Omental fat pad (tissue), 4 donors: ENCODE results near the gene CAMK2A. TPM values are rescaled to one million over a fixed set of nuclear protein-coding genes. Genes with fewer than 3 reads are reported as not detected.

Experiments
- ATAC-seq: fragments of 150-250 bp; one replicate; pipeline ENCODE4 v1.9.1; 2016; ENCODE audit warnings: mild to moderate bottlenecking, moderate library complexity; ENCODE audit not compliant: low FRiP score
- DNase-seq: peaks from one replicate; pipeline ENCODE4 v3.0.0-alpha.2; 2019; ENCODE audit warnings: low spot score
- total RNA-seq, 4 donors: library from RNA; depleted of rRNA; stranded (reverse); fragments of >200 nt; gene quantifications; one replicate each; pipeline ENCODE4 v1.1.0, GENCODE V29; 2016
- TF ChIP-seq, protein P1 (sequence below), 3 donors: fragments of 450-650 bp; IDR thresholded peaks; one replicate each; pipeline ENCODE4 v1.5.1; 2016 to 2017; ENCODE audit warnings: antibody characterized with exemption in 3 of 3, mild to moderate bottlenecking in 3 of 3, moderate library complexity in 2 of 3

Gene CAMK2A
- total RNA-seq, 4 donors from 2014 or later, result 0.28 to 2.9 TPM; not detected in 2

DNA sequence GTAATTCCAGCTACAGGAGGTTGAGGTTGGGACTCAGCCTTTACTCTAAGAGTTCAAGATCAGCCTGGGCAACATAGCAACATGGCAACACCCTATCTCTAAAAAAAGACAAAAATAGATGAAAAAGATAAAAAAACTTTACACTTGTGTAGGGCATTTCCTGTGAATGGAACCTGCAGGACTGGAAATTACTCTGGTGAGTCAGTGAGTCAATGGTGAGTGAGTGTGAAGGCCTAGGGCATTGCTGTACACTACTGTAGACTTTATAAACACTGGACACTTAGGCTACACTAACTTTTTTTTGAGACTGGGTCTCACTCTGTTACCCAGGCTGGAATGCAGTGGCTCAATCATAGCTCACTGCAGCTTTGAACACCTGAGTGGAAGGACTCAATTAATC lies 32.6 kb upstream of the CAMK2A start:
- DNase-seq (no peak), ATAC-seq (no peak)
- TF ChIP-seq, protein P1, sequence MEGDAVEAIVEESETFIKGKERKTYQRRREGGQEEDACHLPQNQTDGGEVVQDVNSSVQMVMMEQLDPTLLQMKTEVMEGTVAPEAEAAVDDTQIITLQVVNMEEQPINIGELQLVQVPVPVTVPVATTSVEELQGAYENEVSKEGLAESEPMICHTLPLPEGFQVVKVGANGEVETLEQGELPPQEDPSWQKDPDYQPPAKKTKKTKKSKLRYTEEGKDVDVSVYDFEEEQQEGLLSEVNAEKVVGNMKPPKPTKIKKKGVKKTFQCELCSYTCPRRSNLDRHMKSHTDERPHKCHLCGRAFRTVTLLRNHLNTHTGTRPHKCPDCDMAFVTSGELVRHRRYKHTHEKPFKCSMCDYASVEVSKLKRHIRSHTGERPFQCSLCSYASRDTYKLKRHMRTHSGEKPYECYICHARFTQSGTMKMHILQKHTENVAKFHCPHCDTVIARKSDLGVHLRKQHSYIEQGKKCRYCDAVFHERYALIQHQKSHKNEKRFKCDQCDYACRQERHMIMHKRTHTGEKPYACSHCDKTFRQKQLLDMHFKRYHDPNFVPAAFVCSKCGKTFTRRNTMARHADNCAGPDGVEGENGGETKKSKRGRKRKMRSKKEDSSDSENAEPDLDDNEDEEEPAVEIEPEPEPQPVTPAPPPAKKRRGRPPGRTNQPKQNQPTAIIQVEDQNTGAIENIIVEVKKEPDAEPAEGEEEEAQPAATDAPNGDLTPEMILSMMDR (IDR thresholded peaks at IDR 0.05), result no peak

DNA sequence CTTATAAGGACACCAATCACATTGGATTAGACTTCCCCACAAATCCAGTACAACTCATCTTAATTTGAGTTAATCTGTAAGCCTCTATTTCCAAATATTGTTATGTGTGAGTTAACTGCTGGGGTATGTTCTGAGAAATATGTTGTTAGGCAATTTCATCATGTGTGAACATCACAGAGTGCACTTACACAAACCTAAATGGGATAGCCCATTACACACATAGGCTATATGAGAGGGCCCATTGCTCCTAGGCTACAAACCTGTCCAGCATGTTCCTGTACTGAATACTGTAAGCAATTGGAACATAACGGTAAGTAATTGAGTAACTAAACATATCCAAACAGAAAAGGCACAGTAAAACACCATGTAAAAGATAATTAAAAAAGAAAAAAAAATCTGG lies 32.2 kb upstream of the CAMK2A start:
- TF ChIP-seq, protein P1 (IDR thresholded peaks at IDR 0.05), result no peak
- ATAC-seq (no peak), DNase-seq (no peak)

DNA sequence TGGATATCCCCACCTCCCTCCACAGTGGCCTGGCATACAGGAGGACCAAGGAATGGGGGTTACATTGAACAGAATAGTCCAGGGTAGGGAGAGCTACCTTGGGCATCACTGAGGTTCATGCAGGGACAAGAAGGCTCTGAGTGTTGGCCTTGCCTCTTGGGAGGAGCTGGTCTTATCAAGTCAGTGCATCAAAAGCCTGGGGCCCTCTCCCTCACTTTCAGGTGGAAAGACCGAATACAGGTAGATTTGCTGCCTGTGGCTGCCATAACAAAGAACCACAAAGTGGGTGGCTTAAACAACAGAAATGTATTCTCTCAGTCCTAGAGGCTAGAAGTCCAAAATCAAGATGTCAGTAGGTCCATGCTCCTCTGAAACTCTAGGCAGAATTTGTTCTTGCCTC lies 31.6 kb upstream of the CAMK2A start:
- ATAC-seq, result no peak
- TF ChIP-seq, protein P1 (IDR thresholded peaks at IDR 0.05), result no peak
- DNase-seq, result no peak

DNA sequence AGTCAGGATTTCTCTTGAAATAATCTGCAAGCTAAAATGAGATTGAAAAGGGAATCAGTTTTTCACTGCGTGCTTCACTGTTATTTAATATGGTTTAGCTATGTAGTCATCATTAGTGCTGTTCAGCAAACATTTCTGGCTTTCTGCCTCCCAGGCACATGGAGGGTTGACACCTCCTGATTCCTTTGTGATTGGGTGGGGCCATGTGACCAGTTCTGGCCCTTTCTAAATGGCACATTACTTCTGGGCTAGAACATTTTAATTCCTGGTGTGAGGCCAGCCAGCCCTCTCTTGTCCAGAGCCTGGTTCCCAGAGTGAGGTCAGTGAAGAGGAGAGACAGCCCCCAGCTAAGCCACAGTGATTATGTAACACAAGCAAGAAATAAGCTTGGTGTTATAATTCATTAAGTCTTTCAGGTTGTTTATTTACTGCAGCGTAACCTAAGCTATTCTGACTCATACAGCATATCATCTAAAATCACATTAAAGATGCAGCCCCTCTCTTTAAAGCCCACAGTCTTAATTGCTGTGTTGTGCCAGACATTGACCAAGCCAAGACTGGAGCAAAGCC lies 30.6 kb upstream of the CAMK2A start:
- peak; percentile 78 for ATAC-seq
- peak; percentile 45 for DNase-seq
- TF ChIP-seq, protein P1 (IDR thresholded peaks at IDR 0.05), result no peak

DNA sequence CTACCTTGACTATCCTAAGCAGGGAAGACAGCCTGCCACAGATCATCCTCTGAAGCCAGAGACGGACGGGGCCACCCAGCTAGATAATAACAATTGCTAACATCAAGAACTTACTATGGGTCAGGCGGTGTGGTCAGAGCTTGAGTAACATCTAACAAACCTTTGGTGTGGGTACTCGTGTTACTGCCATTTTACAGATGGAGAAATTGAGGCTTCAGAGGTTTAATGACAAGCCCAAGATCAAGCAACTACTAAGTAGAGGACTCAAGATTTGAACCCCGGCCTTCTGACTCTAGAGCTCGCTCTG lies 29.9 kb upstream of the CAMK2A start:
- TF ChIP-seq, protein P1 (IDR thresholded peaks at IDR 0.05), result no peak
- no peak for DNase-seq
- no peak for ATAC-seq

DNA sequence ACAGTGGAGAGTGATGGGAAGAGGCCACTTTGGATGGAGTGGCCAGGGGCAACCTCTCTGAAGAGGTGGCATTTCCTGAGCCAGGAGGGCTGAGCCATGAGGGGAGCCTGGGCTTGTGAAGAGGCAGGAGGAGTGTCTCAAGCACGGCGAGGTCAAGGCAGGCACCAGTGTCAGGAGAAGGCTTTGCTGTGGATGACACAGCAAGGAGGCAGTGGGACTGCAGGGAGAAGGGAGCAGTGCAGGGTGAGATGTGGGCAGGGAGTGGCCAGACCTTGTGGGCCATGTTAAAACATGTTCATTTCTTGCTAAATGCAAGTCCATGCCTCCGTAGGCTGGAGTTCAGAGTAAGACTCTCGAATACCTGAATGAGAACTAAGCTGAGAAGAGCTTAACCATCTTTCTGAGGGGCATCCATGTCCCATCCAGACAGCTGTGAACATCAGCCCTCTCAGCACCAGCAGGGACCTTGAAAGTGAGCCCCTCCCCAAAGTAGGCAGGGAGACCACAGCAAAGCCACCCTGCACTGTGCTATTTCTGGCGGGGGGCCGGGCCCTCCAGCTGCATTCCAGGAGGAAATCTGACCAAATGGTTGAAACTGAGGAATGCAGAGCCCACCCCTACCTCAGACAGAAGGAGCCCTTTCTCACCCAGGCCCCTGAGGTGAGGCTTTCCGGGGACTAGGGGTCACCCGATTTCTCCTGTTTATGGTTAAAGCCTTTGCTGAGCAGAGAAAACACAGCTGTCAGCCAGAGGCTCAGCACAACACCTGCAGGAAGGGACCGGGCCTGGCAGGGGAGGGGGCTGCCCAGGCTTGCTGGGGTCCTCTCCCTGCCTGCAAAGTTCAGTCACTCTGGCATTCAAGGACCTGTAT lies 29.3 kb upstream of the CAMK2A start:
- TF ChIP-seq, protein P1 (IDR thresholded peaks at IDR 0.05), result no peak
- ATAC-seq, result no peak
- DNase-seq, result no peak
